Keratinocyte (primary cell): ENCODE data around the gene ZC3H8. TPM values are rescaled to one million over a fixed set of nuclear protein-coding genes. Genes with fewer than 3 reads are reported as not detected.
A peak's percentile ranks its signal among the peaks of the same experiment; 100 is the strongest.

Experiments used
- DNase-seq: peaks from one replicate; pipeline ENCODE4 v3.0.0-alpha.2; 2011; ENCODE audit warnings: low read depth, missing footprints, low spot score
- FAIRE-seq: peaks from 2 replicates; lab custom pipeline; 2011; peaks lifted over from hg19 to GRCh38; lab: Jason Lieb, UNC
- H2AFZ ChIP-seq: 2 replicates; pipeline ENCODE4 v1.6.0; 2012; ENCODE audit warnings: low read length, control low read depth, inconsistent platforms; ENCODE audit not compliant: control insufficient read depth
- H3K27ac ChIP-seq: 2 replicates; pipeline ENCODE4 v1.5.1; 2011; ENCODE audit warnings: low read length; ENCODE audit not compliant: control insufficient read depth, insufficient read depth
- H3K27me3 ChIP-seq: 3 replicates; pipeline ENCODE4 v1.6.0; 2011; ENCODE audit warnings: low read length; ENCODE audit not compliant: control insufficient read depth, insufficient read depth; ENCODE audit errors: extremely low read depth
- H3K36me3 ChIP-seq, 2 experiments: 2 replicates in 1 of 2; 3 replicates in 1 of 2; pipeline ENCODE4 v1.5.1; 2011; ENCODE audit warnings: low read length in 2 of 2, mild to moderate bottlenecking in 1 of 2; ENCODE audit not compliant: control insufficient read depth in 2 of 2, insufficient read depth in 2 of 2; ENCODE audit errors: extremely low read depth in 1 of 2
- H3K4me1 ChIP-seq: 3 replicates; pipeline ENCODE4 v1.5.1; 2011; ENCODE audit warnings: low read length; ENCODE audit not compliant: control insufficient read depth, insufficient read depth; ENCODE audit errors: extremely low read depth
- H3K4me2 ChIP-seq: 3 replicates; pipeline ENCODE4 v1.6.0; 2011; ENCODE audit warnings: low read depth, low read length; ENCODE audit not compliant: control insufficient read depth, insufficient read depth; ENCODE audit errors: extremely low read depth
- H3K4me3 ChIP-seq, 3 experiments: fragments of 200-600 bp in 1 of 3; sonication (generic) in 1 of 3; 2 replicates in 2 of 3; 3 replicates in 1 of 3; pipeline ENCODE4 v1.5.1; 2011 to 2016; ENCODE audit warnings: low read length in 3 of 3, mild to moderate bottlenecking in 3 of 3, control low read depth in 2 of 3, inconsistent platforms in 1 of 3, low read depth in 1 of 3, mixed read lengths in 1 of 3, mixed run types in 1 of 3, moderate library complexity in 1 of 3; ENCODE audit not compliant: control insufficient read depth in 2 of 3, insufficient read depth in 2 of 3; ENCODE audit errors: extremely low read depth in 1 of 3
- H3K79me2 ChIP-seq: 2 replicates; pipeline ENCODE4 v1.6.0; 2012; ENCODE audit warnings: low read length; ENCODE audit not compliant: control insufficient read depth, insufficient read depth
- H3K9ac ChIP-seq: 3 replicates; pipeline ENCODE4 v1.6.0; 2011; ENCODE audit warnings: low read length; ENCODE audit not compliant: control insufficient read depth, insufficient read depth; ENCODE audit errors: extremely low read depth
- H3K9me1 ChIP-seq: 3 replicates; pipeline ENCODE4 v1.6.0; 2011; ENCODE audit warnings: low read length; ENCODE audit not compliant: control insufficient read depth, insufficient read depth; ENCODE audit errors: extremely low read depth
- H3K9me3 ChIP-seq: 2 replicates; pipeline ENCODE4 v1.5.1; 2012; ENCODE audit warnings: low read depth, low read length; ENCODE audit not compliant: control insufficient read depth
- H4K20me1 ChIP-seq: 3 replicates; pipeline ENCODE4 v1.6.0; 2011; ENCODE audit warnings: low read length; ENCODE audit not compliant: control insufficient read depth, insufficient read depth; ENCODE audit errors: extremely low read depth
- CTCF ChIP-seq, 3 experiments: IDR thresholded peaks in 1 of 3; conservative IDR thresholded peaks in 1 of 3; optimal IDR thresholded peaks in 1 of 3; 2 replicates in 2 of 3; 3 replicates in 1 of 3; pipeline versions ENCODE3 to v1.5.1; 2011; ENCODE audit warnings: low read length in 3 of 3, mild to moderate bottlenecking in 3 of 3, moderate library complexity in 2 of 3, control low read depth in 1 of 3, inconsistent platforms in 1 of 3; ENCODE audit not compliant: insufficient read depth in 2 of 3; ENCODE audit errors: extremely low read depth in 1 of 3
- EZH2 ChIP-seq: IDR thresholded peaks from one replicate; pipeline ENCODE4 v1.6.1; 2012; ENCODE audit warnings: inconsistent platforms, mild to moderate bottlenecking, low read length, moderate library complexity
- dilution Hi-C: fragments of 300-500 bp; cut with MboI; formaldehyde crosslinking; loops from one replicate; pipeline ENCODE4 v1.7.0; 2020; ENCODE audit warnings: low sequenced_read_pairs; ENCODE audit not compliant: extremely low pct_ligation_motif_present
- polyA plus RNA-seq, 5 experiments: library from polyadenylated mRNA; depleted of rRNA in 3 of 5; stranded (reverse) in 3 of 5; stranded (forward) in 1 of 5; unstranded in 1 of 5; fragments of >200 nt; gene quantifications; 1 replicate in 1 of 5; 2 replicates in 3 of 5; 3 replicates in 1 of 5; pipeline versions ENCODE4 v1.2.1 to v1.2.3, GENCODE V29; 2011 to 2012; ENCODE audit warnings: missing spikeins in 2 of 5, low read depth in 1 of 5, low replicate concordance in 1 of 5

Gene ZC3H8
- polyA plus RNA-seq, 1 donor (not counting 4 experiments of a cell fraction or from before 2014, with no cell fraction given), result 11.4 TPM

DNA sequence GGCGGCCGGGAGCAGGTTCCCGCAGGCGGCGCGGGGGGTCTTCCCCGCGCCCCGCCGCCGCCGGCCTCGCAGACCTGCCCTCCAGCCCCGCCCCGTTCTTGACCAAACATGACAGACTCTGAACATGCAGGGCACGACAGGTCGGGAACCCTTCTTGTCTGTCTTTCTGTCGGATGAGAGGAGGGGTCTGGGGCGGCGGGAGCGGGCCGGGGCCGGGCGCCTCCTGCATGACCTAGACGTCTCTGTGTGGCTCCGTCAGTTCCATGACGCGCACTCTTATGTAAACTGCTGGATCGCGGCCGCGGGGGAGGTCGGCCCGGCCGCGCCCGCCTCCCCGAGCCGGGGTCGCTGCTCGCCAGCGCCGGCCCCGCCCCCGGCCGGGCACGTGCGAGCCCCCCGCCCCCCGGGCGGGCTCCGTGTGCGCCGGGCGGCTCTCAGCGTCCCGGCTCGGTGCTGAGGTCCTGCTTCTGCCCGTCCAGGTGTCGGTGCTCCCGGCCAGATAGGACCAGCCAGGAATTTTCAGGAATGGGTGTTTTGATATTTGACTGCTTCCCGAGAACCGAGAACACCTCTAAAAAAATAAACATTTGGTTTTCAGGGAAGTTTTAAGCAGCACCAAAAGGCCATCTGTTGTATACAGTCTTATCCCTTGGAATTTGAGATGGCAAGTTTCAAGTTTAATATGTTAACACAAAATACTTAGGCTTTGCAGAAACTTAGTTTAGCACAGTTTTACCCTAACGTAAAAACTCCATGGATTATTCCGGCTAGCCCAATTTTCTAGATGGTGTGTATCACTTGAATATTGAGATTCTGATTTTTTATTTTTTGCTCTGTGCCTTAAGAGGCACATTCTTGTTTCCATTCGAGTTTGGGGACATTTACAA lies 21.3 kb upstream of the ZC3H8 start:
- H3K4me2 ChIP-seq, result peak overlapping the region; percentile 82
- H3K27ac ChIP-seq, result peak overlapping the region; percentile 89
- peak overlapping the region; percentile 68 to 95 (median 94) for H3K4me3 ChIP-seq
- H3K9me1 ChIP-seq, result no peaks in the 10 kb centered on the region
- H4K20me1 ChIP-seq, result no peaks in the 10 kb centered on the region
- DNase-seq (peak; percentile 49), FAIRE-seq (no peak)
- H3K4me1 ChIP-seq, result no peaks in the 10 kb centered on the region
- dilution Hi-C loops, result no loop called here
- H3K79me2 ChIP-seq, result no peaks in the 10 kb centered on the region
- H3K9ac ChIP-seq, result peak overlapping the region; percentile 98
- no peak for TF ChIP-seq CTCF (optimal IDR thresholded peaks at IDR 0.05 in 1 of 3, IDR thresholded peaks at IDR 0.05 in 1 of 3, conservative IDR thresholded peaks at IDR 0.05 in 1 of 3; ENCODE audit: extremely low read depth in 1 of 3, insufficient read depth in 2 of 3, low read length in 3 of 3)
- TF ChIP-seq EZH2, result no peak
- H2AFZ ChIP-seq, result peak overlapping the region; percentile 92
- no peaks in the 10 kb centered on the region for H3K27me3 ChIP-seq
- no peaks in the 10 kb centered on the region for H3K36me3 ChIP-seq
- no peaks in the 10 kb centered on the region for H3K9me3 ChIP-seq

DNA sequence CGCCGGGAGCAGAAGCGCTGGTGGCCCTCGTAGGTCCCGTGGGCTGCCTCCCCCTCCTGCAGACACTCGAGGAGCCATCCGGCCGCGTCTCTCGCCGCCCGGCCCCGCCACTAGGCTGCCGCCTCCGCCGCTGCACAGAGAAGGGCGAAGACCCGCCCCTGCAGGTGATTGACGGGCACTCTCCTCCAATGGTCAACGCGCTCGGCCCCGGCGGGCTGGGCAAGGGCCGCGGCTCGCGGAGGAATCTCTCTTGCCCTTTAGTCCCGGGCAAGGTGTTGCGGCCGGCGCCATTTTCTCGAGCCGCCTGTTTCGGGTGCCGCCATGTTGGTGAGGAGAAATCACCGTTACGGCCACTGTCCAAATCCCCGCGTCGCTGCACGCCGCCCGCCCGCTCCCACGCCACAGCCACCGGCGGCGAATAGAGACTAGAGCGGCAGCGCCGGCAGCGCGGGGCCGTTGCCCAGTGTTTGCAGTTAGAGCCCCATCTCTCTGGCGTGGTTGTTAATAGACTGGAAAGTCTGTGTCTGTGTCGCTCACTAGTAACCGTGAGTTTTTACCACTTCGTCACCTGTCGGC lies 20.6 kb upstream of the ZC3H8 start, which contains the start of gene ZC3H6:
ZC3H6 (plus strand) TSS at position 287 of the 576 bp plus-strand sequence. CDS start 398 bp downstream, outside the sequence.
- Histone ChIP-seq H2AFZ (peak within 1 kb of the TSS; percentile 92), H3K79me2 (no peaks in the 10 kb centered on the region), H3K4me1 (no peaks in the 10 kb centered on the region), H3K9ac (peak within 1 kb of the TSS; percentile 98), H3K4me3 (peak within 1 kb of the TSS; percentile 81 to 95 (median 94)), H3K27me3 (no peaks in the 10 kb centered on the region), H3K9me1 (no peaks in the 10 kb centered on the region), H3K9me3 (no peaks in the 10 kb centered on the region), H3K36me3 (no peaks in the 10 kb centered on the region), H3K27ac (peak within 1 kb of the TSS; percentile 89), H3K4me2 (peak within 1 kb of the TSS; percentile 83), H4K20me1 (no peaks in the 10 kb centered on the region)
- DNase-seq (peak; percentile 52), FAIRE-seq (peak; percentile 57)
- no peak for TF ChIP-seq EZH2
- TF ChIP-seq CTCF (optimal IDR thresholded peaks at IDR 0.05 in 1 of 3, IDR thresholded peaks at IDR 0.05 in 1 of 3, conservative IDR thresholded peaks at IDR 0.05 in 1 of 3; ENCODE audit: extremely low read depth in 1 of 3, insufficient read depth in 2 of 3, low read length in 3 of 3), result peak in 2 of 3 experiments; percentile 19 to 27
- dilution Hi-C loops, result no loop called here
